HepG2 (cell line): ENCODE measurements around the gene ITGB2. TPM values are rescaled to one million over a fixed set of nuclear protein-coding genes. Genes with fewer than 3 reads are reported as not detected.
A peak's percentile ranks its signal among the peaks of the same experiment; 100 is the strongest.

Source experiments
- CAMTA2 ChIP-seq: sonication (generic); formaldehyde crosslinking; IDR thresholded peaks from 2 replicates; pipeline ENCODE4 v1.4.0; 2020; ENCODE audit warnings: mild to moderate bottlenecking, missing genetic modification reagents, borderline replicate concordance
- CREB1 ChIP-seq, 2 experiments: fragments of 450-650 bp in 1 of 2; IDR thresholded peaks; 2 replicates each; pipeline ENCODE4 v1.6.1; 2016 to 2017; ENCODE audit warnings: control low read depth in 1 of 2, mild to moderate bottlenecking in 1 of 2, missing compliant biosample characterization in 1 of 2, missing genetic modification characterization in 1 of 2
- HOXA7 ChIP-seq: sonication (generic); formaldehyde crosslinking; IDR thresholded peaks from 2 replicates; pipeline ENCODE4 v1.8.1; 2022; ENCODE audit warnings: mild to moderate bottlenecking, missing genetic modification reagents, moderate library complexity
- ISX ChIP-seq: sonication (generic); formaldehyde crosslinking; conservative IDR thresholded peaks from 2 replicates; pipeline ENCODE4 v1.5.0; 2020; ENCODE audit warnings: missing genetic modification reagents
- KLF12 ChIP-seq: sonication (generic); formaldehyde crosslinking; IDR thresholded peaks from 2 replicates; pipeline ENCODE4 v1.4.0; 2020; ENCODE audit warnings: missing genetic modification reagents, borderline replicate concordance
- KMT2A ChIP-seq: sonication (generic); formaldehyde crosslinking; IDR thresholded peaks from 2 replicates; pipeline ENCODE4 v1.4.0; 2020; ENCODE audit warnings: missing genetic modification reagents
- MAZ ChIP-seq, 2 experiments: sonication (generic) in 1 of 2; formaldehyde crosslinking in 1 of 2; IDR thresholded peaks; 2 replicates each; pipeline versions ENCODE4 v1.5.0 to v1.6.1; 2012 to 2020; ENCODE audit warnings: low read depth in 2 of 2, mild to moderate bottlenecking in 2 of 2, borderline replicate concordance in 1 of 2, improper control_type of control experiment in 1 of 2, low read length in 1 of 2, missing genetic modification reagents in 1 of 2, moderate library complexity in 1 of 2
- NCOR1 ChIP-seq: fragments of 200-600 bp; sonication (generic); IDR thresholded peaks from 2 replicates; pipeline ENCODE4 v1.7.0; 2017; ENCODE audit warnings: antibody characterized with exemption, low read length, borderline replicate concordance
- POLR2AphosphoS5 ChIP-seq: IDR thresholded peaks from 2 replicates; pipeline ENCODE4 v1.6.1; 2012; ENCODE audit warnings: low read depth, low read length
- RARA ChIP-seq: IDR thresholded peaks from 2 replicates; pipeline ENCODE4 v1.6.1; 2016; ENCODE audit warnings: missing genetic modification reagents, missing compliant biosample characterization
- RFX5 ChIP-seq: IDR thresholded peaks from 2 replicates; pipeline ENCODE4 v1.6.1; 2011; ENCODE audit warnings: low read depth, low read length, improper control_type of control experiment
- SRY ChIP-seq: sonication (generic); formaldehyde crosslinking; IDR thresholded peaks from 2 replicates; pipeline ENCODE4 v1.8.0; 2022; ENCODE audit warnings: mild to moderate bottlenecking, missing genetic modification reagents
- ZFP36 ChIP-seq: fragments of 150-350 bp; IDR thresholded peaks from 2 replicates; pipeline ENCODE4 v1.6.1; 2018; ENCODE audit warnings: borderline replicate concordance, low read length, low read depth; ENCODE audit not compliant: partially characterized antibody
- ZFP82 ChIP-seq: sonication (generic); formaldehyde crosslinking; IDR thresholded peaks from 2 replicates; pipeline ENCODE4 v1.5.1; 2020; ENCODE audit warnings: mild to moderate bottlenecking, missing genetic modification reagents, borderline replicate concordance
- ZNF10 ChIP-seq: sonication (generic); formaldehyde crosslinking; IDR thresholded peaks from 2 replicates; pipeline ENCODE4 v1.4.0; 2020; ENCODE audit warnings: mild to moderate bottlenecking, low read depth, missing genetic modification reagents, borderline replicate concordance
- ZNF264 ChIP-seq: sonication (generic); formaldehyde crosslinking; IDR thresholded peaks from 2 replicates; pipeline ENCODE4 v1.4.0; 2020; ENCODE audit warnings: missing genetic modification reagents
- ZNF3 ChIP-seq: IDR thresholded peaks from 2 replicates; pipeline ENCODE4 v1.7.0; 2017; ENCODE audit warnings: inconsistent platforms
- ZNF33B ChIP-seq: sonication (generic); formaldehyde crosslinking; IDR thresholded peaks from 2 replicates; pipeline ENCODE4 v1.5.1; 2020; ENCODE audit warnings: mild to moderate bottlenecking, missing genetic modification reagents
- ZNF549 ChIP-seq: sonication (generic); formaldehyde crosslinking; IDR thresholded peaks from 2 replicates; pipeline ENCODE4 v1.5.0; 2020; ENCODE audit warnings: missing genetic modification reagents
- ZNF550 ChIP-seq: sonication (generic); formaldehyde crosslinking; IDR thresholded peaks from 2 replicates; pipeline ENCODE4 v1.4.0; 2020; ENCODE audit warnings: mild to moderate bottlenecking, missing genetic modification reagents, borderline replicate concordance
- ZNF614 ChIP-seq: IDR thresholded peaks from 2 replicates; pipeline ENCODE4 v1.6.1; 2018; ENCODE audit warnings: missing biosample characterization, missing genetic modification reagents, inconsistent platforms, borderline replicate concordance
- ZNF788 ChIP-seq: sonication (generic); formaldehyde crosslinking; IDR thresholded peaks from 2 replicates; pipeline ENCODE4 v1.5.0; 2020; ENCODE audit warnings: mild to moderate bottlenecking, missing genetic modification reagents, borderline replicate concordance
- ZNF891 ChIP-seq: sonication (generic); formaldehyde crosslinking; IDR thresholded peaks from 2 replicates; pipeline ENCODE4 v1.5.0; 2020; ENCODE audit warnings: mild to moderate bottlenecking, missing genetic modification reagents
- polyA plus RNA-seq, 8 experiments: library from polyadenylated mRNA; depleted of rRNA in 3 of 8; stranded (reverse) in 7 of 8; unstranded in 1 of 8; fragments of >200 nt; fragmentation: Illumina TruSeq in 4 of 8; extraction: Trizol in 4 of 8; gene quantifications; 2 replicates each; pipeline versions ENCODE4 v1.2.1 to v1.2.3, GENCODE V29; 2011 to 2016; ENCODE audit warnings: low read depth in 4 of 8, missing spikeins in 1 of 8, mixed read lengths in 1 of 8; ENCODE audit not compliant: insufficient read depth in 1 of 8
- total RNA-seq, 5 experiments: library from RNA; depleted of rRNA; stranded (reverse); fragments of >200 nt; fragmentation: Illumina TruSeq; extraction: Trizol; gene quantifications; 2 replicates each; pipeline ENCODE4 v1.2.3, GENCODE V29; 2016; ENCODE audit warnings: low read depth in 1 of 5
- TF ChIP-seq, protein P1 (sequence below): sonication (generic); formaldehyde crosslinking; IDR thresholded peaks from 2 replicates; pipeline ENCODE4 v1.4.0; 2020; ENCODE audit warnings: mild to moderate bottlenecking, missing genetic modification reagents
- TF ChIP-seq, protein P2 (sequence below): sonication (generic); formaldehyde crosslinking; IDR thresholded peaks from 2 replicates; pipeline ENCODE4 v1.5.1; 2020; ENCODE audit warnings: mild to moderate bottlenecking, moderate library complexity, missing genetic modification reagents
- TF ChIP-seq, protein P3 (sequence below): sonication (generic); formaldehyde crosslinking; IDR thresholded peaks from 2 replicates; pipeline ENCODE4 v1.8.0; 2023; ENCODE audit warnings: mild to moderate bottlenecking, missing genetic modification reagents

Gene ITGB2
- total and polyA plus RNA-seq, 2 of the 13 experiments (the other 11 are each of a cell fraction or from before 2014, with no cell fraction given): 4.2 to 18.0 TPM

DNA sequence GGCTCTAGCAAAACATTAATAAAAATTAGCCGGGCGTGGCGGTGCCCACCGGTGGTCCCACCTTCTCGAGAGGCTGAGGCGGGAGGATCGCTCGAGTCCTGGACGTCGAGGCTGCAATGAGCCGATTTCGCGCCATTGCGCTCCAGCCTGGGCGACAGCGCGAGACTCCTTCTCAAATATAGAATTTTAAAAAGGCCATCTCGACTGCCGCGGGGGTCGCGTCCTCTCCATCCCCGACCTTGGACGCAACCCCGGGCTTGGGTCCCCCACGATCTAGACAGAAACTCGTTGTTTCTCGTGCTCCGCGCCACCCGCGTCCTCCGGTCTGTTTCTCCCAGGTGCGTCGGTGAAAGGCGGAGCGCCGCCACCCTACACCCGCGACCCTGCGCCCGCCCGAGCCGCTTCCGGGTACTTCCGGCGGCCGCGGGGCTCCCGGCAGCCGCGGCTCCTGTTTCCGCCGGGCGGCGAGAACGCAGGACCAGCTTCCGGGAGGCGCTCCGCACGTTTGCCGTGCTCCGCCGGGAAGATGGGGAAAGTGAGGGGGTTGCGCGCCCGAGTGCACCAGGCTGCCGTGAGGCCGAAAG, 18.9 kb upstream of the ITGB2 start, which contains the start of gene SLX9 (continued):
- TF ChIP-seq, protein P1, sequence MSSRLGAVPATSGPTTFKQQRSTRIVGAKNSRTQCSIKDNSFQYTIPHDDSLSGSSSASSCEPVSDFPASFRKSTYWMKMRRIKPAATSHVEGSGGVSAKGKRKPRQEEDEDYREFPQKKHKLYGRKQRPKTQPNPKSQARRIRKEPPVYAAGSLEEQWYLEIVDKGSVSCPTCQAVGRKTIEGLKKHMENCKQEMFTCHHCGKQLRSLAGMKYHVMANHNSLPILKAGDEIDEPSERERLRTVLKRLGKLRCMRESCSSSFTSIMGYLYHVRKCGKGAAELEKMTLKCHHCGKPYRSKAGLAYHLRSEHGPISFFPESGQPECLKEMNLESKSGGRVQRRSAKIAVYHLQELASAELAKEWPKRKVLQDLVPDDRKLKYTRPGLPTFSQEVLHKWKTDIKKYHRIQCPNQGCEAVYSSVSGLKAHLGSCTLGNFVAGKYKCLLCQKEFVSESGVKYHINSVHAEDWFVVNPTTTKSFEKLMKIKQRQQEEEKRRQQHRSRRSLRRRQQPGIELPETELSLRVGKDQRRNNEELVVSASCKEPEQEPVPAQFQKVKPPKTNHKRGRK (CRISPR knock-in tag): 0 out of 2 replicates have a peak, but pooled peaks have one; percentile 61
- TF ChIP-seq NCOR1 (no peak; the same call in 1 of the 2 replicates), ZFP36 (peak; percentile 7), ZNF264 (no peak), POLR2AphosphoS5 (peak; percentile 83), ZNF550 (no peak), RFX5 (no peak), ZNF10 (CRISPR knock-in tag) (no peak), ZNF33B (no peak), ZNF549 (CRISPR knock-in tag) (no peak), MAZ (IDR thresholded peaks at IDR 0.05; ENCODE audit: borderline replicate concordance, low read depth, low read length) (peak; percentile 95), MAZ (CRISPR knock-in tag; IDR thresholded peaks at IDR 0.05; ENCODE audit: low read depth) (peak; percentile 92; the same call in 1 of the 2 replicates), SRY (CRISPR knock-in tag) (peak; percentile 8; the same call in 1 of the 2 replicates), ZNF3 (CRISPR knock-in tag) (no peak), ZNF614 (CRISPR knock-in tag) (peak; percentile 87), HOXA7 (CRISPR knock-in tag) (peak; percentile 66; the same call in 1 of the 2 replicates), KLF12 (CRISPR knock-in tag) (0 out of 2 replicates have a peak, but pooled peaks have one; percentile 56), CREB1 (IDR thresholded peaks at IDR 0.05) (peak; percentile 30; the same call in 1 of the 2 replicates), CREB1 (CRISPR knock-in tag; IDR thresholded peaks at IDR 0.05) (no peak), ZFP82 (CRISPR knock-in tag) (0 out of 2 replicates have a peak, but pooled peaks have one; percentile 24), CAMTA2 (CRISPR knock-in tag) (peak; percentile 42; the same call in 1 of the 2 replicates), ISX (CRISPR knock-in tag) (0 out of 2 replicates have a peak, but pooled peaks have one; percentile 20), ZNF891 (CRISPR knock-in tag) (peak; percentile 72), ZNF788 (CRISPR knock-in tag) (peak; percentile 93; the same call in 1 of the 2 replicates), KMT2A (CRISPR knock-in tag) (peak; percentile 99), RARA (CRISPR knock-in tag) (peak; percentile 36; the same call in 1 of the 2 replicates)
- TF ChIP-seq, protein P2, sequence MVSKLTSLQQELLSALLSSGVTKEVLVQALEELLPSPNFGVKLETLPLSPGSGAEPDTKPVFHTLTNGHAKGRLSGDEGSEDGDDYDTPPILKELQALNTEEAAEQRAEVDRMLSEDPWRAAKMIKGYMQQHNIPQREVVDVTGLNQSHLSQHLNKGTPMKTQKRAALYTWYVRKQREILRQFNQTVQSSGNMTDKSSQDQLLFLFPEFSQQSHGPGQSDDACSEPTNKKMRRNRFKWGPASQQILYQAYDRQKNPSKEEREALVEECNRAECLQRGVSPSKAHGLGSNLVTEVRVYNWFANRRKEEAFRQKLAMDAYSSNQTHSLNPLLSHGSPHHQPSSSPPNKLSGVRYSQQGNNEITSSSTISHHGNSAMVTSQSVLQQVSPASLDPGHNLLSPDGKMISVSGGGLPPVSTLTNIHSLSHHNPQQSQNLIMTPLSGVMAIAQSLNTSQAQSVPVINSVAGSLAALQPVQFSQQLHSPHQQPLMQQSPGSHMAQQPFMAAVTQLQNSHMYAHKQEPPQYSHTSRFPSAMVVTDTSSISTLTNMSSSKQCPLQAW (CRISPR knock-in tag): peak; percentile 49; the same call in 1 of the 2 replicates
- TF ChIP-seq, protein P3, sequence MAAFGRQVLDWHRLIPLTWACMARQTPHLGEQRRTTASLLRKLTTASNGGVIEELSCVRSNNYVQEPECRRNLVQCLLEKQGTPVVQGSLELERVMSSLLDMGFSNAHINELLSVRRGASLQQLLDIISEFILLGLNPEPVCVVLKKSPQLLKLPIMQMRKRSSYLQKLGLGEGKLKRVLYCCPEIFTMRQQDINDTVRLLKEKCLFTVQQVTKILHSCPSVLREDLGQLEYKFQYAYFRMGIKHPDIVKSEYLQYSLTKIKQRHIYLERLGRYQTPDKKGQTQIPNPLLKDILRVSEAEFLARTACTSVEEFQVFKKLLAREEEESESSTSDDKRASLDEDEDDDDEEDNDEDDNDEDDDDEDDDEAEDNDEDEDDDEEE (CRISPR knock-in tag): no peak
